ENCODE results near the gene CSF3R. TPM values are rescaled to one million over a fixed set of nuclear protein-coding genes. Genes with fewer than 3 reads are reported as not detected.

Gene CSF3R
- total RNA-seq, 1 donor from 2014 or later, result 1.4 TPM

GRCh38 chr1:36458910-36459309 lies 23.8 kb downstream of the CSF3R start:
- H3K9me3 Mint-ChIP-seq (ENCODE audit: unreplicated experiment), result no peaks in the 10 kb centered on the region
- H3K36me3 Mint-ChIP-seq (ENCODE audit: low read depth, unreplicated experiment), result peaks cover 45% of the 10 kb centered on the region
- peaks cover 9% of the 10 kb centered on the region for H3K4me1 Mint-ChIP-seq (ENCODE audit: unreplicated experiment)
- TF ChIP-seq CTCF (IDR thresholded peaks at IDR 0.05; ENCODE audit: unreplicated experiment), result no peak
- no peak overlapping the region for H3K4me3 Mint-ChIP-seq (ENCODE audit: unreplicated experiment)
- H3K27ac Mint-ChIP-seq (ENCODE audit: unreplicated experiment), result no peak overlapping the region
- H3K27me3 Mint-ChIP-seq (ENCODE audit: unreplicated experiment), result peaks cover 5% of the 10 kb centered on the region
- DNase-seq (ENCODE audit: low spot score), result no peak

- TF ChIP-seq CTCF (IDR thresholded peaks at IDR 0.05; ENCODE audit: unreplicated experiment), result no peak
- Mint-ChIP-seq H3K4me1 (ENCODE audit: unreplicated experiment) (peaks cover 2% of the 10 kb centered on the region), H3K27ac (ENCODE audit: unreplicated experiment) (no peak overlapping the region), H3K4me3 (ENCODE audit: unreplicated experiment) (peak overlapping the region; percentile 15), H3K9me3 (ENCODE audit: unreplicated experiment) (no peaks in the 10 kb centered on the region), H3K36me3 (ENCODE audit: low read depth, unreplicated experiment) (peaks cover 45% of the 10 kb centered on the region), H3K27me3 (ENCODE audit: unreplicated experiment) (peaks cover 4% of the 10 kb centered on the region)
- DNase-seq (ENCODE audit: low spot score), result no peak
These were observed 25.0 kb downstream of the CSF3R start for GRCh38 chr1:36457691-36458090.

- H3K27ac Mint-ChIP-seq (ENCODE audit: unreplicated experiment), result no peak overlapping the region
- DNase-seq (ENCODE audit: low spot score), result no peak
- H3K4me3 Mint-ChIP-seq (ENCODE audit: unreplicated experiment), result no peak overlapping the region
- no peaks in the 10 kb centered on the region for H3K9me3 Mint-ChIP-seq (ENCODE audit: unreplicated experiment)
- peaks cover 38% of the 10 kb centered on the region for H3K36me3 Mint-ChIP-seq (ENCODE audit: low read depth, unreplicated experiment)
- H3K27me3 Mint-ChIP-seq (ENCODE audit: unreplicated experiment), result peaks cover 3% of the 10 kb centered on the region
- TF ChIP-seq CTCF (IDR thresholded peaks at IDR 0.05; ENCODE audit: unreplicated experiment), result no peak
- H3K4me1 Mint-ChIP-seq (ENCODE audit: unreplicated experiment), result peaks cover 8% of the 10 kb centered on the region
These were observed 26.3 kb downstream of the CSF3R start for GRCh38 chr1:36456391-36456928.

- H3K9me3 Mint-ChIP-seq (ENCODE audit: unreplicated experiment), result no peaks in the 10 kb centered on the region
- H3K27me3 Mint-ChIP-seq (ENCODE audit: unreplicated experiment), result peaks cover 5% of the 10 kb centered on the region
- peak overlapping the region; percentile 24 for H3K4me3 Mint-ChIP-seq (ENCODE audit: unreplicated experiment)
- TF ChIP-seq CTCF (IDR thresholded peaks at IDR 0.05; ENCODE audit: unreplicated experiment), result no peak
- peak overlapping the region; percentile 10 for H3K27ac Mint-ChIP-seq (ENCODE audit: unreplicated experiment)
- peaks cover 30% of the 10 kb centered on the region for H3K36me3 Mint-ChIP-seq (ENCODE audit: low read depth, unreplicated experiment)
- no peak for DNase-seq (ENCODE audit: low spot score)
- H3K4me1 Mint-ChIP-seq (ENCODE audit: unreplicated experiment), result peaks cover 11% of the 10 kb centered on the region
These were observed 27.3 kb downstream of the CSF3R start for GRCh38 chr1:36455386-36455785.

GRCh38 chr1:36453600-36454388 lies 28.9 kb downstream of the CSF3R start:
- peaks cover 5% of the 10 kb centered on the region for H3K27me3 Mint-ChIP-seq (ENCODE audit: unreplicated experiment)
- peaks cover 21% of the 10 kb centered on the region for H3K36me3 Mint-ChIP-seq (ENCODE audit: low read depth, unreplicated experiment)
- H3K9me3 Mint-ChIP-seq (ENCODE audit: unreplicated experiment), result no peaks in the 10 kb centered on the region
- H3K27ac Mint-ChIP-seq (ENCODE audit: unreplicated experiment), result no peak overlapping the region
- TF ChIP-seq CTCF (IDR thresholded peaks at IDR 0.05; ENCODE audit: unreplicated experiment), result no peak
- no peak overlapping the region for H3K4me3 Mint-ChIP-seq (ENCODE audit: unreplicated experiment)
- H3K4me1 Mint-ChIP-seq (ENCODE audit: unreplicated experiment), result peaks cover 22% of the 10 kb centered on the region
- DNase-seq (ENCODE audit: low spot score), result no peak
